Pancreas (tissue), 10 donors: ENCODE measurements around the gene SHROOM2. TPM values are rescaled to one million over a fixed set of nuclear protein-coding genes. Genes with fewer than 3 reads are reported as not detected.

ENCODE experiments used
- ATAC-seq, 4 donors: fragments of 200-7000 bp; cut with Tn5 transposase; one replicate each; pipeline versions ENCODE4 v1.8.0 to v1.9.1; 2020; ENCODE audit warnings: mild to moderate bottlenecking in 4 of 4, moderate library complexity in 4 of 4
- DNase-seq, 6 donors: peaks; one replicate each; pipeline ENCODE4 v3.0.0-alpha.2; 2020
- FAIRE-seq: peaks from 2 replicates; lab custom pipeline; 2012; peaks lifted over from hg19 to GRCh38; lab: Jason Lieb, UNC
- H3K27ac ChIP-seq, 4 donors: fragments of 200-600 bp; sonication (generic); 1 replicate in 3 of 4; 2 replicates in 1 of 4; pipeline versions ENCODE4 v1.5.0 to v1.8.0; 2020
- H3K27me3 ChIP-seq, 4 donors: fragments of 200-600 bp; one replicate each; pipeline ENCODE4 v1.8.0; 2021
- H3K36me3 ChIP-seq, 3 donors: fragments of 200-600 bp; sonication (generic) in 1 of 3; one replicate each; pipeline versions ENCODE4 v1.5.0 to v1.8.0; 2020 to 2021
- H3K4me1 ChIP-seq, 3 donors: fragments of 200-600 bp; one replicate each; pipeline ENCODE4 v1.8.0; 2021
- H3K4me3 ChIP-seq, 4 donors: fragments of 200-600 bp; sonication (generic) in 2 of 4; one replicate each; pipeline versions ENCODE4 v1.5.0 to v1.8.0; 2020 to 2021
- H3K9me3 ChIP-seq, 4 donors: fragments of 200-600 bp; one replicate each; pipeline ENCODE4 v1.8.0; 2021
- WGBS, 2 donors: extraction: QIAGEN DNeasy Blood & Tissue Kit; methylation state at CpG; one replicate each; pipeline ENCODE4 v1.1.7; 2013; 5-methylcytosine and 5-hydroxymethylcytosine counted together
- intact Hi-C, 3 donors: fragments of 100-400 bp; cut with DNase I; formaldehyde crosslinking; loops; one replicate each; pipeline versions ENCODE4 v1.11.1 to v1.14.2; 2022
- polyA plus RNA-seq, 2 donors: library from polyadenylated mRNA; stranded (reverse); fragments of 200-250 nt; gene quantifications; one replicate each; pipeline ENCODE4 v1.2.3, GENCODE V29; 2013
- total RNA-seq, 6 donors: library from RNA; stranded (reverse); fragmentation: NEBNext Ultra II Directional in 4 of 6; extraction: Animal tissue kit (Norgen Biotek cat#: 25700) in 4 of 6; gene quantifications; one replicate each; pipeline versions ENCODE4 v1.2.1 to v1.2.4, GENCODE V29; 2021 to 2023
- TF ChIP-seq, protein P1 (sequence below), 4 donors: fragments of 200-600 bp; sonication (generic) in 3 of 4; IDR thresholded peaks; one replicate each; pipeline versions ENCODE4 v1.5.0 to v1.8.0; 2021; ENCODE audit warnings: antibody characterized with exemption in 4 of 4
- donor health status: healthy with polysubstance abuse.
- donor health status: DM: no; HTN: no; CAD: no; lungs with moderate emphysema.
- donor health status: DM: no; HTN: no; CAD: no.
- donor health status: control.
- donor health status: control.
- donor health status: Bipolar disorder and iron deficiency.
- donor health status: DM: yes; HTN: yes; CAD: no.
- donor health status: DM: no; HTN: no; CAD: no.
- donor health status: DM: no; HTN: no; CAD: no.
- donor health status: DM: yes; HTN: yes; CAD: no.

The SHROOM2 gene
- total and polyA plus RNA-seq, 8 donors = 3.2 to 6.6 (median 3.8) TPM

DNA sequence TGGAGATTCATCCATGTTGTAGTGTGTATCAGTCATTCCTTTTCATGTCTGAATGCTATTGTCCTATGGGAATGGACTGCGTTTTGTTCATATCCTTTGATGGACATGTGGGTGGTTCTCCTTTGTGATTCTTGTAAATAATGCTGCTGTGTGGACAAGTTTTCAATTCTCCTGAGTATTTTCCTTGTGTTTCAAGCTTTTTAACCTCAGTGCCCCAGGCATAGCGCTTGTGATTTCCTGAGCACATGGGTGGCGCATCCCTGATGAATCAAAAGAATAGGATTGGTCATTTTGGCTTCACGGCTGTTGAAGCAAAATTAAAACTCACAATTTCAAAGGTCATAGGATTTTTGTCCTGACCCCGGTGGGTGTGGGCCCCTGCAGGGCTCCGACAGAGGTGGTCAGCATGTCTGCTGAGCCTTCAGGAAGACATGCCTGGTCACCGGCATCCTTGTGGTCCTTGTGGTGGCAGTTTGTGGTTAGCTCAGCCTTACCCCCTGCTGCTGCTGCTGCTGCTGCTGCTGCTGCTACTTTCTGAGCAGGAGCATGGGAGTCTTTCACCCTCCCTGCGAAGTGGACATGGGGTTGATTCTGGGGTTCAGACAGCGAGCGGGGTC, 30.0 kb downstream of the SHROOM2 start:
- TF ChIP-seq, protein P1, sequence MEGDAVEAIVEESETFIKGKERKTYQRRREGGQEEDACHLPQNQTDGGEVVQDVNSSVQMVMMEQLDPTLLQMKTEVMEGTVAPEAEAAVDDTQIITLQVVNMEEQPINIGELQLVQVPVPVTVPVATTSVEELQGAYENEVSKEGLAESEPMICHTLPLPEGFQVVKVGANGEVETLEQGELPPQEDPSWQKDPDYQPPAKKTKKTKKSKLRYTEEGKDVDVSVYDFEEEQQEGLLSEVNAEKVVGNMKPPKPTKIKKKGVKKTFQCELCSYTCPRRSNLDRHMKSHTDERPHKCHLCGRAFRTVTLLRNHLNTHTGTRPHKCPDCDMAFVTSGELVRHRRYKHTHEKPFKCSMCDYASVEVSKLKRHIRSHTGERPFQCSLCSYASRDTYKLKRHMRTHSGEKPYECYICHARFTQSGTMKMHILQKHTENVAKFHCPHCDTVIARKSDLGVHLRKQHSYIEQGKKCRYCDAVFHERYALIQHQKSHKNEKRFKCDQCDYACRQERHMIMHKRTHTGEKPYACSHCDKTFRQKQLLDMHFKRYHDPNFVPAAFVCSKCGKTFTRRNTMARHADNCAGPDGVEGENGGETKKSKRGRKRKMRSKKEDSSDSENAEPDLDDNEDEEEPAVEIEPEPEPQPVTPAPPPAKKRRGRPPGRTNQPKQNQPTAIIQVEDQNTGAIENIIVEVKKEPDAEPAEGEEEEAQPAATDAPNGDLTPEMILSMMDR (IDR thresholded peaks at IDR 0.05) = no peak
- Histone ChIP-seq H3K27me3 (no peaks in the 10 kb centered on the region), H3K9me3 (no peaks in the 10 kb centered on the region), H3K4me3 (no peak overlapping the region), H3K4me1 (no peaks in the 10 kb centered on the region), H3K36me3 (no peaks in the 10 kb centered on the region), H3K27ac (no peak overlapping the region)
- ATAC-seq = no peak
- no peak for FAIRE-seq
- 78 to 94% methylated on average over 10 of the region's 10 CpGs for WGBS, 2 donors
- intact Hi-C loops = no loop called here
- no peak for DNase-seq

- WGBS, 2 donors = 66 to 95% methylated on average over 7 of the region's 7 CpGs
- intact Hi-C loops = no loop called here
Measured at GRCh38 chrX:9821572-9821971, 35.3 kb downstream of the SHROOM2 start.

DNA sequence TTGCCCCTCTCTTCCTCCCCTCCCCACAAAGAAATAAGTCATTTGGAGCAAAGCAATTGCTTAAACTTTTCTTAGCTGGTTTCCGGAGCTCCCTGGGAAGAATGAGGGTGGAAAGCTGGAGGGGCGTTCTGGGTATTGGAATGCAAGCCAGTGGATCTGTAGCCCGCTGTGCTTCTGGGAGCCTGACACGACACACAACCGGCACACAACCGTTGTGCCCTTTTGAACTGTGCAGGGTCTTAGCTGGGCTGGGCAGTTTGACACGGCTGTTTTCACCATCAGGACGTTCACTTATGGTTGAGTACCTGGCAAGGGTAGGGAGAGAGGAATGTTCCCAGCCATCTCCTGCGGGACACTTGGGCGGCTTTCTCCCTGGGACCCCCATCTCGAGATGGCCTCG, 38.3 kb downstream of the SHROOM2 start:
- H3K4me1 ChIP-seq = no peaks in the 10 kb centered on the region
- TF ChIP-seq, protein P1 (IDR thresholded peaks at IDR 0.05) = no peak
- FAIRE-seq (no peak), ATAC-seq (no peak), DNase-seq (no peak)
- no peak overlapping the region for H3K4me3 ChIP-seq
- intact Hi-C loops = no loop called here
- H3K36me3 ChIP-seq = no peaks in the 10 kb centered on the region
- H3K9me3 ChIP-seq = no peaks in the 10 kb centered on the region
- H3K27me3 ChIP-seq = no peaks in the 10 kb centered on the region
- no peak overlapping the region for H3K27ac ChIP-seq
- WGBS, 2 donors = 61 to 75% methylated on average over 12 of the region's 12 CpGs

More at GRCh38 chrX:9821572-9821971, 35.3 kb downstream of the SHROOM2 start:
- no peaks in the 10 kb centered on the region for H3K27me3 ChIP-seq
- no peaks in the 10 kb centered on the region for H3K36me3 ChIP-seq
- H3K27ac ChIP-seq = no peak overlapping the region
- TF ChIP-seq, protein P1 (IDR thresholded peaks at IDR 0.05) = no peak
- FAIRE-seq (no peak), DNase-seq (no peak), ATAC-seq (no peak)
- no peaks in the 10 kb centered on the region for H3K4me1 ChIP-seq
- no peaks in the 10 kb centered on the region for H3K9me3 ChIP-seq
- no peak overlapping the region for H3K4me3 ChIP-seq

- H3K4me3 ChIP-seq = no peak overlapping the region
- H3K4me1 ChIP-seq = no peaks in the 10 kb centered on the region
- intact Hi-C loops = no loop called here
- TF ChIP-seq, protein P1 (IDR thresholded peaks at IDR 0.05) = no peak
- ATAC-seq = no peak
- H3K36me3 ChIP-seq = no peaks in the 10 kb centered on the region
- H3K27me3 ChIP-seq = no peaks in the 10 kb centered on the region
- 31 to 45% methylated on average over 6 of the region's 6 CpGs for WGBS, 2 donors
- no peak for DNase-seq
- FAIRE-seq = no peak
- H3K27ac ChIP-seq = no peak overlapping the region
- H3K9me3 ChIP-seq = no peaks in the 10 kb centered on the region
Measured at GRCh38 chrX:9825129-9825790, 39.0 kb downstream of the SHROOM2 start.

- ATAC-seq = no peak
- DNase-seq = no peak
- TF ChIP-seq, protein P1 (IDR thresholded peaks at IDR 0.05) = no peak
- FAIRE-seq = no peak
- Histone ChIP-seq H3K36me3 (no peaks in the 10 kb centered on the region), H3K4me3 (no peak overlapping the region), H3K9me3 (no peaks in the 10 kb centered on the region), H3K4me1 (no peaks in the 10 kb centered on the region), H3K27me3 (no peaks in the 10 kb centered on the region), H3K27ac (no peak overlapping the region)
- 83 to 95% methylated on average over 8 of the region's 8 CpGs for WGBS, 2 donors
- intact Hi-C loops = no loop called here
Measured at GRCh38 chrX:9825966-9826365, 39.7 kb downstream of the SHROOM2 start.
